Astrocyte of the spinal cord (primary cell): ENCODE results near the gene SKP1.
"Not testable (repeated sequence)": the region's sequence is repeated elsewhere in the genome, so short reads cannot be mapped to it uniquely, and the experiment has no call there.

Experiments used
- DNase-seq: peaks from one replicate; pipeline ENCODE4 v3.0.0; 2011; ENCODE audit warnings: low read depth, low spot score
- H3K4me3 ChIP-seq: 2 replicates; pipeline ENCODE4 v1.5.1; 2011; ENCODE audit warnings: low read depth, mild to moderate bottlenecking, low read length, moderate library complexity
- CTCF ChIP-seq: IDR thresholded peaks from 2 replicates; pipeline ENCODE4 v1.5.1; 2012; ENCODE audit warnings: low read depth, mild to moderate bottlenecking, low read length, inconsistent platforms
- in situ Hi-C: cut with HindIII; loops from 2 replicates; pipeline ENCODE4 v1.10.0; 2017; ENCODE audit warnings: low sequenced_read_pairs

SKP1 gene

GRCh38 chr5:134153241-134153640 is 23.5 kb downstream of the SKP1 start:
- in situ Hi-C loops = no loop called here
- TF ChIP-seq CTCF = no peak
- no peak for DNase-seq
- no peak overlapping the region for H3K4me3 ChIP-seq

GRCh38 chr5:134152173-134152832 is 24.4 kb downstream of the SKP1 start:
- H3K4me3 ChIP-seq, in situ Hi-C loops, DNase-seq: not testable (repeated sequence)

- DNase-seq = no peak
- in situ Hi-C loops = no loop called here
- H3K4me3 ChIP-seq = no peak overlapping the region
- TF ChIP-seq CTCF = no peak
Measured at GRCh38 chr5:134151723-134152122, 25.0 kb downstream of the SKP1 start.

GRCh38 chr5:134149571-134150303 is 27.0 kb downstream of the SKP1 start:
- no peak for TF ChIP-seq CTCF
- DNase-seq = no peak
- H3K4me3 ChIP-seq = no peak overlapping the region
- in situ Hi-C loops = no loop called here

- no peak overlapping the region for H3K4me3 ChIP-seq
- DNase-seq = no peak
- TF ChIP-seq CTCF = no peak
- in situ Hi-C loops = no loop called here
Measured at GRCh38 chr5:134148986-134149539, 27.7 kb downstream of the SKP1 start.

- H3K4me3 ChIP-seq = no peak overlapping the region
- no peak for TF ChIP-seq CTCF
- in situ Hi-C loops = no loop called here
- DNase-seq = no peak
Measured at GRCh38 chr5:134148316-134148715, 28.4 kb downstream of the SKP1 start.
